ENCODE data around the gene PYCR2.
"Not testable (repeated sequence)": the region's sequence is repeated elsewhere in the genome, so short reads cannot be mapped to it uniquely, and the experiment has no call there.

PYCR2 gene

DNA sequence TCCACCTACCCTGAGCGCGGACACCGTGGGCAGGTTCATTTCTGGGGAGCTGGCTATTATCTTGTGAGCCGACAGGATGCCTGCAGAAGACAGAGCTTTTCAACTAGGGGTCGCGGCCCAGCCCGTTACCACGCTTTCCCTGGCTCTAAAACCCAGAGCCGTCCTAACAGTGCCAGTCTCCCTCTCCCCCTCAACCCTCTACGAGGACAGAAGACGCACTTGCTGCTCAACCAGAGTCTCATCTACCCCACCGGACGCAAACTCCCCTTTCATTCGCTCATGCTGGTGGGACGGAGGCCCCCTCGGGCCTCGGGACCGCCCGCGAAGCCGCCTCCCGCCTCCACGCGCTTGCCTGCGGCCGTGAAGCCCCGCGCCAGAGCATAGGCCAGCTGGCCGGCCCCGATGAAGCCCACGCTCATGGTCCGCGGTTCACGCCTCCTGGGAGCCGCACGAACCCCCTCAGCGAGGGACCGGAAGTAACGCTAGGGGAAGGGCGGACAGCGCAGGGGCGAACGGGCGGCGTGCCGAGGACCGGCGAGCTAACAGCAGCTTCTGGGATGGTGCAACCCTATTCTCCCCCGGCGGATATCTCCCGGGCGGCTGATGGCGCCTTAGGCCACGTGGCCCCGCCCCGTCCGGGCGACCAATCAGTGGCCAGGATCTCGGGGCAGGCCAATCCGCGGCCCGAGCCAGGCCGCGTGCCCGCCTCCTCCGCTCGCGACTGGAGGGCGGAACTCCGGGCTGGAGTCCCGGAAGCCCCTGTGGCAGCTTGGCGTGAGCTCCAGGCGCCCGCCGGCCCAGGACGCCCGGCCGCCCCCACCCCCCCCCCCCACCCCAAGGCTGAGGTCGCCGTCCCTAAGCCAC is at the start of gene PYCR2:
TSS of gene PYCR2 (minus strand) at position 559 of the 864 bp plus-strand sequence. CDS start at position 419, 140 bp downstream.
- DNase-seq = peak; percentile 95

GRCh38 chr1:225973158-225973557 is 49.1 kb upstream of the PYCR2 start:
- no peak for DNase-seq

DNA sequence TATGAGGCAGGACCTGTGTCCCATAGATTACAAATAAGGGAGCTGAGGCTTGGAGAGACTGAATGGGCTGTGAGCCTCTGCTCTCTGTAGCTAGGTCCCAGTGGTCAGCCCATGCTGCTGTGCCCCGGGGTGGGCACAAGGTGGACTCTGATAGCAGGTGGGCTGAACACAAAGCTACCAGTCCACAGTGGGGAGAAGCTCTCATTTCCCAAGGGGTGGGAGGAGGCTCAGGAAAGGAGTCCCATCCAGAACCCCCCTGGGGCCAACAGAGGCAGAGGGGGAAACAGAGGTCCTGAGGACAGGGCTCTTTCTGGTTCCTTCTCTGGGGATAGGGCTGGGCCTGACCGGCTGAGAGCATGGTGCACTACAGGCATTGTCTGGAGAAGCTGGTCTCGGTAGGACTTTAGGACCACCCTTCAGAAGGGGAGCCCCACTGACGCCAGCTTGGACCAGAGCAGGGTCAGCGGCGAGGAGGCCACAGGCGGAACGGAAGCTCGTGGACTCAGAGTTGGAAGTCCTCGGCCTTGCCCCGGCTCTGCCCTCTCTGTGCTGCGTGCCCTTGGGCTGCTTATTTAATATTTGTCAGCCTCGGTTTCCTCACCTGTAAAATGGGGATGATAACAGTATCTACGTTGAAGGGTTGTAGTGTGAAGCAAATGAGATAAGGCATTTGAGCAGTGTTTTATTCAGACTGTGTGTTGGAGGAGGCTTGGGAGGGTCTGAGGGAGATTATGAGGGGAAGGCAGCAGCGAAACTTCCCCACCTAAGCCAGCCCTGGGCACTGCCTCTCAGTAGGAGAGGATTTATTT is 48.5 kb upstream of the PYCR2 start:
- no peak for DNase-seq

DNA sequence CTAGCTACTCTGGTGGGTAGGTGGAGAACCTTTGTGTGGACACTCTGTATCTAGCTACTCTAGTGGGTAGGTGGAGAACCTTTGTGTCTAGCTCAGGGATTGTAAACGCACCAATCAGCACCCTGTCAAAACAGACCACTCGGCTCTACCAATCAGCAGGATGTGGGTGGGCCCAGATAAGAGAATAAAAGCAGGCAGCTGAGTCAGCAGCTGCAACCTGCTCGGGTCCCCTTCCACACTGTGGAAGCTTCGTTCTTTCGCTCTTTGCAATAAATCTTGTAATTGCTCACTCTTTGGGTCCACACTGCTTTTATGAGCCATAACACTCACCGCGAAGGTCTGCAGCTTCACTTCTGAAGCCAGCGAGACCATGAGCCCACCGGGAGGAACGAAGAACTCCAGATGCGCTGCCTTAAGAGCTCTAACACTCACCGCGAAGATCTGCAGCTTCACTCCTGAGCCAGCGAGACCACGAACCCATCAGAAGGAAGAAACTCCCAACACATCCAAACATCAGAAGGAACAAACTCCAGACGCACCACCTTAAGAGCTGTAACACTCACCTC is 46.6 kb upstream of the PYCR2 start:
- DNase-seq = not testable (repeated sequence)

DNA sequence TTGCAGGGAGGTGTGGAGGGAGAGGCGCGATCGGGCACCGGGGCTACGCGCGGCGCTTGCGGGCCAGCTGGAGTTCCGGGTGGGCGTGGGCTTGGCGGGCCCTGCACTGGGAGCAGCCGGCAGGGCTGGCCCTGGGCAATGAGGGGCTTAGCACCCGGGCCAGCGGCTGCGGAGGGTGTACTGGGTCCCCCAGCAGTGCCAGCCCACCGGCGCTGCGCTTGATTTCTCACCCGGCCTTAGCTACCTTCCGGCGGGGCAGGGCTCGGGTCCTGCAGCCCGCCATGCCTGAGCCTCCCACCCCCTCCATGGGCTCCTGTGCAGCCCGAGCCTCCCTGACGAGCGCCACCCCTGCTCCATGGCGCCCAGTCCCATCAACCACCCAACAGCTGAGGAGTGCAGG is 45.7 kb upstream of the PYCR2 start:
- DNase-seq = not testable (repeated sequence)

DNA sequence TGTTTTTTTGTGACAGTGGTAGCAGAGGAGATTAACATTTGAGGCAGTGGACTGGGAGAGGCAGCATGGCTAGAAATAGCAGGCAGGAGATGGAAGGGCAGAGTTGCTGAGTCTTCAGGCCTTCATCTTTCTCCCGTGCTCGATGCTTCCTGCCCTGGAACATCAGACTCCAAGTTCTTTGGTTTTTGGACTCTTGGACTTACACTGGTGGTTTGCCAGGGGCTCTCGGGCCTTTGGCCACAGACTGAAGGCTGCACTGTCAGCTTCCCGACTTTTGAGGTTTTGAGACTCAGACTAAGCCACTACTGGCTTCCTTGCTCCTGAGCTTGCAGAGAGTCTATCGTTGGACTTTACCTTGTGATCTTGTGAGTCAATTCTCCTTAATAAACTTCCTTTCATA is 41.2 kb upstream of the PYCR2 start:
- no peak for DNase-seq

DNA sequence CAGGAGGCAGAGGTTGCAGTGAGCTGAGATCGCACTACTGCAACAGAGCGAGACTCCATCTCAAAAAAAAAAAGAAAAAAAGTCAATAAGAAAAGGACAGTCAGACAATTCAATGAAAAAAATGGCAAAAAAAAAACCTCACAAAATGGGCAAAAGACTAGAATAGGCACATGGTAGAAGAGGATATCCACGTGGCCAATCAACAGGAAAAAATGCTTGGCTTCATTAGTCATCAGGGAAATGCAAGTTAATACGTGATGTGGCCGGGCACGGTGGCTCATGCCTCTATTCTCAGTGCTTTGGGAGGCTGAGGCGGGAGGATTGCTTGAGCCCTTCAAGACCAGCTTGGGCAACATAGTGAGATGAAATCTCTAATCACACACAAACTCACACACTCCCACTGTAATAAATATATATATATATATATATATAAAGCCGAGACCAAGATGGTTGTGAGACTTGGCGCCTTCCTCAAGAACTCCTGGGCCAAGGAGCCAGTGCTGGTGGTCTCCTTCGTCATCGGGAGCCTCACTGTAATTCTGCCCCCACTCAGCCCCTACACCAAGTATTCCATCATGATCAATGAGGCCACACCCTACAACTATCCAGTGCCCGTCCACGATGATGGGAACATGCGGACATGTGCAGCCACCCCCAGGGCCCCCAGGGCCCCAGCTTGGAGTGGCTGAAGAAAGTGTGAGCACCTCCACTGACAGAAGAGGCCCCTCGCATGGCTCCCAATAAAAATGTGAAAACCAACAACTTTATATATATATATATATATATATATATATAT is 39.9 kb upstream of the PYCR2 start:
- DNase-seq = no peak

- DNase-seq = no peak
Measured at GRCh38 chr1:225962440-225962975, 38.5 kb upstream of the PYCR2 start.

- no peak for DNase-seq
Measured at GRCh38 chr1:225961659-225962439, 37.8 kb upstream of the PYCR2 start.

DNA sequence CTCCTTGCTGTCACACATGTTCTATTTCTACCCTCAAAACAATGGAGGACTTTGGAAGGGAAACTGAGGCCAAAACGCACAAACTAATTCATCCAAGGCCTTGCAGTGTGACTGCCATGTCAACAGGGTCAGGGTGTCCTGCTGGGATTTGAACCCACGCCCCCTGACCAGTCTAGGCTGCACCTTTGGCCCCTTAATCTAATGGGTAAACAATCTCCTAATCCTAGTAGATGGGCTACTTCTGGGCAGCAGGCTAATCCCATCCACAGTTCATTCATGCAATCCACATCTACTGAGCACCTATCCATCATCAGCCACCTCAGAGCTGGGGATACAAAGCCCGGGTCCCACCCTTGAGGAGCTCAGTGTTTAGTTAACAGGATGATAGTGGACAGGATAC is 34.0 kb upstream of the PYCR2 start:
- DNase-seq = no peak

DNA sequence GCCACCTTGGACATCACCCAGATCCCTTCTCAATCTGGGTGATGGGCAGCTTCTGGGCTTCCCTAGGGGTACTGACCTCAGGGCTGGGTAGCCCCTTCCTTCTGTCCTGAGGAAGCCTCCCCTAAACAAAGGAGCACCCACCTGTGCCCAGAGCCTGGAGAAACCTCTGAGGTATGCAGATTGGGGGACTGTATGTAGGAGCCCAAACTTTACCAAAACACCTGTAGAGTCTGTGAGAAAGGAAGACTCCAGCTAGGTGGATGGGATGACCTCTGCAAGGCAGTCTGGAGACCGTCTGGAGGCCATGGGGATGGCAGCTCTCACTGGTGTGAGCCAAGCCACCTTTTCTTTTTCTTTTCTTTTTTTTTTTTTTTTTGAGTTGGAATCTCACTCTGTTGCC is 30.7 kb upstream of the PYCR2 start:
- no peak for DNase-seq

- DNase-seq = no peak
Measured at GRCh38 chr1:225953315-225953714, 29.3 kb upstream of the PYCR2 start.

DNA sequence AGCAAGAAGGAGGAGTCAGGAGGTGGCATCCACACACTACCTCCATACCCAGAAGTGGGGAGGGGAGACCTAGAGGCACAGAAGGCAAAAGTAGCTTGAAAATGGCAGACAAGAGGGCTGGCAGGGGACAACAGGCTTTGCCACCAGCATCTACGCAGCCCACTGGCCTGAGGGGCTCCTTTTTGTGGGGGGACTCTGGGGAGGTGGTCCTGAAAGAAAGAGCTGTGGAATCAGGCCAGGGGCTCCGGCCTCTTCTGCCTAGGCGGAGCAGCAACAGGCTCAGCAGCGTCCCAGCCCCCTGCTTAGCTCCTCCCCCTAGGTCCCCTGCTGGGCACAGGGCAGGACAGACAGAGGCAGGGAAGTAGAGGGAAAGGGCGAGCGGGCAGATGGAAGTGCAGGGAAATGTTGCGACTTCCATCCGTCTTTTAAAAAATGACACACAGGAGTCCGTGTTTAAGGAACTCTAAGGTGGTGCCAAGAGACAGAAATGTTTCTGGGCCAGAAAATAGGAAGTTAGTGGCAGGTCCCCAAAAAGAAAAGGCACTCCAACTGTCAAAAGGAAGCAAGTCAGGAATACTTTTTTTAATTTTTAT is 27.0 kb upstream of the PYCR2 start:
- DNase-seq = no peak

DNA sequence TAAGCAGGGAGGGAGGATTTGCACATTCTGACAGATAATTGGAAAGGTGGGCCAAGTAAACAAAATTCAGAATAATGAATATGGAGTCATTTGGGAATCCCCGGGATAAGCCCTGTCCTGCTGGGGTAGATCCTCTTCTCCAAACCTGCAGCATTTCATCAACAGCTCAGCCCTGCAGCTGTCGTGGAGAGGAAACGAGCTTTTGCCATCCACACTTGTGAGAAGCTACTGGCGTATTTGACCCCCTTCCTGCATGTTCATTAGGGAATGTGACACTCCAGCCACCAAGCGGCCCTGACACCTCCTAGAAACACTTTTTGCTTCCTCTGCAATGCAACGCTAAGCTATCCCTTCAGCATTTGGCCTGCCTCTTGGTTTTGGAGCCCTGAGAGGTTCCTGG is 25.0 kb upstream of the PYCR2 start:
- DNase-seq = no peak

DNA sequence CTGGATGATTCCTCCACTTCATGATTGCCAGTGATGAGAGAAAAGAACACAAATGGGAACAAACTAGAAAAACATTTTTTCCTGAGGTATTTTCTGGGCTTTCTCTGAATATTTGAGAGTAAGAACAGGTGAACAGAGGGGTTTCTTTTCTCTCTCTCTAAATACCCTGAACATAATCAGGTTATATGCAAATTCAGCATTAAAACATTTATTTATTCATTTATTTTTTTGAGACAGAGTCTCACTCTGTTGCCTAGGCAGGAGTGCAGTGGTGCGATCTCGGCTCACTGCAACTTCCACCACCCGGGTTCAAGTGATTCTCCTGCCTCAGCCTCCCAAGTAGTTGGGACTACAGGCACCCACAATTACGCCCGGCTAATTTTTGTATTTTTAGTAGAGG is 22.8 kb upstream of the PYCR2 start:
- DNase-seq = no peak

DNA sequence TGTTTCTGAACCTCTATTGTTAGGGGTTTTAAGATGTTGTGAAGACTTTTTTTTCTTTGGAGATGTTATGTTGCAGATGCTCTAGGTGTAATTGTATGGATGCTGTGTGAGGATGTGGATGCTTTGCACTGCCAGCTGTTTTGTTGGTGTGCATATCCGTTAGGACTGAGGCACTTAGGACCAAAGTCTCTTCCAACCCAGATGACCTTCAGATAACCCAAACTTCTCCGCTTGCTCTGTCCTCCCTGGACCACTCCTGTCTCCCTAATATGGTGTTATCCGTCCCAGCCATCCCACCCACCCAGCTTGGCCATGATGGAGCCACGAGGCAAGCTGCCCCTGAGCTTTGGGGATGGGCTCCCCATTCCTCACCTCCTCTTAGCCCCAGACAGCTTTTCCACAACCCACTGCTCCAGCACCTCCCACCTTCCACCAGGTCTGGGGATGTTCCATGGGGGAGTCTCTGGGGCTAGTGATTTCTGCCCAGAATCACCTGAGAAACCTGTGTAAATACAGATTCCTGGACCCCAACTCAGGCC is 22.1 kb upstream of the PYCR2 start:
- no peak for DNase-seq

GRCh38 chr1:225945564-225945963 is 21.5 kb upstream of the PYCR2 start:
- no peak for DNase-seq

GRCh38 chr1:225944951-225945350 is 20.9 kb upstream of the PYCR2 start:
- no peak for DNase-seq

DNA sequence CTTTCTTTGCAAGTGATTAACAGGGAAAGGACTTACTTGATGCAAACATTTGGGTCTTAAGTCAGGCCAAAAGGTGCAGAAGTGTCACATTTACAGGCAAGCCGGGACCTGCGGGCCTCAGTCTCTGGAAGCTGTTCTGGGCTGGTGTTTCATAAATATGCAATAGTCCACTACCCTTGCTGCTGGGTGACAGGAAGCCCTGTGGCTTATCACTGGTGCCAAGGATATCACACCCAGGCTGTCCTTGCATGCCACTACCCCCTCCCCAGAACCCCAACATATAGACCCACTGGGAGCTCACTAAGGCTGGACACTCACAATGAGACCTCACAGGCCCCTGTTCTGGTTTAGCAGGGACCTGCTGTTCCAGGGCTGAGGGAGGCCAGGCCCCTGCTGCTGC is 20.3 kb upstream of the PYCR2 start:
- DNase-seq = no peak

- no peak for DNase-seq
Measured at GRCh38 chr1:225943582-225943981, 19.5 kb upstream of the PYCR2 start.

DNA sequence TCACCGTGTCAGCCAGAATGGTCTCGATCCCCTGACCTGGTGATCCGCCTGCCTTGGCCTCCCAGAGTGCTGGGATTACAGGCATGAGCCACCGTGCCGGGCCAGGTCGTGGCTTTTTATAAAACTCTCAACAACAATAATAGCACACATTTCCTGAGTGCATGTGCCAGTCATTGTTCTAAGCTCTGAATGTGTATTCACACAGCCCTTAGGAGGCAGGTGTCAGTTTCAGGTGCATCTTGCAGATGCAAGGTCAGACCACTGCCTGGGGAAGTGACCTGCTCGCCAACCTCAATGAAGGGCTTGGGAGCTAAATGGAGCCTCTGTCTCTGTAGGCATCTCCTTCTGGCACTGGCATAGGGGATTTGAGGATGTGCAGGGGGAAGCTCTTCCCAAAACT is 18.5 kb upstream of the PYCR2 start:
- no peak for DNase-seq

Measured in fibroblast of upper back skin (primary cell).